ENCODE results near the gene AFDN.

DNA sequence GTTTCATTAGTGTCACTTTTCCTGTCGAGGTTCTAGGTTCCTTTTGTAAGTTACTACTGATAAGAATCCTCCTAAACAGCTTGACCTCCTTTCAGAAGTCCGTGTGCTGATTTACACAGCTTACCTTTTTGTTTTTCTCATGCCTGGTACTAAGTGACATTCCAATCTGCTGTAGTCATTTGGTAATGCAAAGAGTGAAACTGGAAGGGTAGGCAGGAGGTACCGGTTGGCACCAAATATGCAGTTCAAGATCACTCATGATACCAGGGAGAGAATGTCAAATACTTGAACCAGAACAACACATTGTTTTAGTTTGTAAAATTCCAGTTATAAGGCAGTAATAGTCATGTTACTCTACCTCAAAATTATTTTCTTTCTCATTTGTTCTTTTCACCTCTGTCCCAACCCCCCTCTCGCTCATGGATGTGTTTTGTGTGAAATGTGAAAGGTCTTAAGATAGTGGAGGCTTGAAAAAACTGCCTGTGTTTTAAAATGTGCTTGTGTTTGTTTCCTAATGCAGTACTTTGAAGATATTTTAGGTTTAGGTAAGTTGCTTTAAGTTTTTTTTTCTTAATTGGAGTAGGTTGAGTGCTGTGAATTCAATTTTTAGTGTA is 23.2 kb downstream of the AFDN start:
- TF ChIP-seq, protein P1, sequence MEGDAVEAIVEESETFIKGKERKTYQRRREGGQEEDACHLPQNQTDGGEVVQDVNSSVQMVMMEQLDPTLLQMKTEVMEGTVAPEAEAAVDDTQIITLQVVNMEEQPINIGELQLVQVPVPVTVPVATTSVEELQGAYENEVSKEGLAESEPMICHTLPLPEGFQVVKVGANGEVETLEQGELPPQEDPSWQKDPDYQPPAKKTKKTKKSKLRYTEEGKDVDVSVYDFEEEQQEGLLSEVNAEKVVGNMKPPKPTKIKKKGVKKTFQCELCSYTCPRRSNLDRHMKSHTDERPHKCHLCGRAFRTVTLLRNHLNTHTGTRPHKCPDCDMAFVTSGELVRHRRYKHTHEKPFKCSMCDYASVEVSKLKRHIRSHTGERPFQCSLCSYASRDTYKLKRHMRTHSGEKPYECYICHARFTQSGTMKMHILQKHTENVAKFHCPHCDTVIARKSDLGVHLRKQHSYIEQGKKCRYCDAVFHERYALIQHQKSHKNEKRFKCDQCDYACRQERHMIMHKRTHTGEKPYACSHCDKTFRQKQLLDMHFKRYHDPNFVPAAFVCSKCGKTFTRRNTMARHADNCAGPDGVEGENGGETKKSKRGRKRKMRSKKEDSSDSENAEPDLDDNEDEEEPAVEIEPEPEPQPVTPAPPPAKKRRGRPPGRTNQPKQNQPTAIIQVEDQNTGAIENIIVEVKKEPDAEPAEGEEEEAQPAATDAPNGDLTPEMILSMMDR (IDR thresholded peaks at IDR 0.05), result no peak
- TF ChIP-seq POLR2A (IDR thresholded peaks at IDR 0.05) (no peak), POLR2AphosphoS5 (IDR thresholded peaks at IDR 0.05) (no peak), EP300 (IDR thresholded peaks at IDR 0.05; ENCODE audit: low read depth) (no peak)
